Hematopoietic multipotent progenitor cell treated with erythropoietin and hydrocortisone succinate and interleukin-3 and kit ligand, for 6 days (in vitro differentiated cells): ENCODE data around the gene NTF4.
A peak's percentile ranks its signal among the peaks of the same experiment; 100 is the strongest.

Source experiments
- DNase-seq: peaks from one replicate; pipeline ENCODE4 v3.0.0-alpha.2; 2015

NTF4 gene, protein sequence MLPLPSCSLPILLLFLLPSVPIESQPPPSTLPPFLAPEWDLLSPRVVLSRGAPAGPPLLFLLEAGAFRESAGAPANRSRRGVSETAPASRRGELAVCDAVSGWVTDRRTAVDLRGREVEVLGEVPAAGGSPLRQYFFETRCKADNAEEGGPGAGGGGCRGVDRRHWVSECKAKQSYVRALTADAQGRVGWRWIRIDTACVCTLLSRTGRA

DNA sequence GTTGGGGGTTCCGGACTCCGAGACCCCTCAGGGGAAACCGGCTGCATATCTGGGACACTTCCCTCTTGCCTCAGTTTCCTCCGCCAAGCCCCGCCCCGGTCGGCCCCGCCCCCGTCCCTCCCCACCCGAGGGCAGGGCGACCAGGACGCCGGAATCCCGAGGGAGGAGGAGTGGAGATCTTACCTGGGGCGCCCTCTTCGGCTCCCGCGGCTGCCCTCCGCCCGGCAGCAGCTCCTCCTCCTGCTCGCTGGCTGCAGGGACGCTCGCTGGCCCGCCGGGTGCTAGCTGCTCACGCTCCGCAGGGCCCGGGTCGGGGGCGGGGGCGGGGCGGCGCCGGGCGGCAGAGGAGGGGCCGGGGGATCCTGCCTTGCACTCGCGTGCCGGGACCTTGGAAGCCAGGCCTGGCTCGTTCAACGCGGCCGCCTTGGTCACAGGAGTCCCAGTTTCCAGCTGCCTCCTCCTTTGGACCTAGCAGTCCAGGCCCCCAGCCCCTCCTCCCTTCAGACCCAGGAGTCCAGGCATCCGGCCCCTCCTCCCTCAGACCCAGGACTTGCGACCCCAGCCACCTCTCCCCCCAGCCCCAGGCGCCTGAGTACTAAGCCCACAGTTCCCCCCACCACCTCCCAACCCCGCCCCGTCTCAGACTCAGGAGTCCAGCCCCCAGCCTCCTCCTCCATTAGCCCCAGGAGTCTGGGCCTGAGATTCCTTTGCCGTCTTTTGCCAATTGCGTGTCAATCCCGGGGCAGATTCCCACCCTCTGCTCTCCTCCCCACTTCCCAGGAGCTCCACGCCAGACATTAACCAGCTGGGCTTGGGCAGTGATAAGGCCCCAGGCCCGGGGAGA is at the start of gene NTF4:
TSS of gene NTF4 (minus strand) at position 51 of the 844 bp plus-strand sequence. CDS start 2,821 bp downstream, outside the sequence.
- no peak for DNase-seq

DNA sequence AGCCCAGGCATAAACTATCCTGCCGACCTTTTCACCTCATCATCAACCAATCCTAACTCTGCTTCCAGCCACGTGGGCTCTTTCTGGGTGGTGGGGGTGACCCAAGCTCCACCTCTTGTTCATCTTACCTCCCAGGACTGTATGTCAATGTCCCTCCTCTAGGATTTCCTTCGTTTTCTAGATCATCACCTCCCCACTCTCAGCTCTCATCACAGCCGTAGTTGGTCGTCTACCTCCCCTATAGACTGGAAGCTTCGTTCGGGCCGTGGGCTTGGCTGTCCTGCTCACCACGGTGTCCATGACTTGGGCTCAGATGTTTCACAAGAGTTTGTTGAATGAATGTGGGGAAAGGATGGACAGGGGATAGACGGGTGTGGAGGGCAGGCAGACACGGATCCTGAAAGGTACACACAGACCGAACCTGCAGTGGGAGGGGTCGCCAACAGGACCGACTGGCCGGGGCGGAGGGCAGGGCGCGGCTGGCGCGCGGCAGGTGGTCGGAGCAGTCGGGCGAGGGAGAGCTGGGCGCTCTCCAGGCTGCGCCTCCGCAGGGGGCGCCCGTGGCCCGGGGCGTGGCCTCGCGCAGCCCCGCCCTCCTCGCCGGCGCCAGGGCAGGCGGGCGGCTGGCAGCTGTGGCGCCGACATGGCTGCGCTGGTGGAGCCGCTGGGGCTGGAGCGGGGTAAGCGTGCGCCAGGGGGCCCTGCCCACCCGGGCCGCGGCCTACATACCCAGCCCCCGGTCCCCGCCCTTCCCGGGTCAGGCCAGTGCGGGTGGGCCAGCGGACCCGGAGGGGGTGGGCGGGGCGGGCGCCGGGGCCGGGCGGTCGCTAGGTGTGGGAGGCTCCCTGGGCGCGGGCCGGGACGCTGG is 49.4 kb upstream of the NTF4 start, which contains the start of gene LIN7B:
TSS of gene LIN7B (plus strand) at position 609 of the 868 bp plus-strand sequence. CDS start at position 644, 35 bp downstream.
- DNase-seq, result peak; percentile 80

DNA sequence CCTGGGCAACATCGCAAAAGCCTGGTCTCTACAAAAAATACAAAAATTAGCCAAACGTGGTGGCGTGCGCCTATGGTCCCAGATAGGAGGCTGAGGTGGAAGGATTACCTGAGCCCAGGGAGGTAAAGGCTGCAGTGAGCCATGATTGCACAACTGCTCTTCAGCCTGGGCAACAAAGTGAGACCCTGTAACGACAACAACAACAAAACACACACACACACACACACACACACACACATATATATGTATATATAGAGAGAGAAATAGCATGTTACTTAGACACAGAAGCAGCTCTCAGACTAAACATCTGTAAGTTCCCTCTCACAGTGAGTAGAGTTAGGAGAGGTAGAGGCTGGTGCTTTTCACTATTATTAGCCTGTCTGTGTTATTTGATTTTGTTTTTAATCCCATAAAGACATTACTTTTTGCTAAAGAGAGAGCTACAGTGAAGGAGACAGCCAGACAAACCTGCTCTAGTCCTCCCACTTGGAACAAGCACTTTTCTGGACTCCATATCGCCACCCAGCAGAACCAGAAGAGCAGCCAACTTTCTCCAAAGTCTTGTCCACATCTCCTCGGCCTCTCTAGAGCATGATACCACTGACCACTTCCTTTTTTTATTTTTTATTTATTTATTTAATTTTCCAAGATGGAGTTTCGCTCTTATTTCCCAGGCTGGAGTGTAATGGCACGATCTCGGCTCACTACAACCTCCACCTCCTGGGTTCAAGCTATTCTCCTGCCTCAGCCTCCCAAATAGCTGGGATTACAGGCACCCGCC is 46.8 kb upstream of the NTF4 start:
- DNase-seq, result no peak

DNA sequence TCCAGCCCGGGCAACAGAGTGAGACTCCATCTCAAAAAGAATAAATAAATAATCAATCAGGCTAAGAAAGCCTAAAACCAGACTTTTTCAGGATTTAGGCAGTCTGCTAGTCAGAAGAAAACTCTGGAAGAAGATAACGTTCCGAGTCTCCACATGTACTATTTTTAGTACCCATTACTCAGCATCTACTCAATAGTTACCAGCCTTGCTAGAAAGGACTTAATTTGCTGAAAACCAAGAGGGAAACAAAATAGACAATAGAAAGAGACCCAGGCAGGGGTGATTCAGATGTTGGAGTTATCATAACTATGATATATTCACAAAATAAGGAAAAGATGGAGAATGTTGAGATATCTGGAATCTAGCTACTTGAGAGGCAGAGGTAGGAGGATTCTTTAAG is 45.9 kb upstream of the NTF4 start:
- no peak for DNase-seq

DNA sequence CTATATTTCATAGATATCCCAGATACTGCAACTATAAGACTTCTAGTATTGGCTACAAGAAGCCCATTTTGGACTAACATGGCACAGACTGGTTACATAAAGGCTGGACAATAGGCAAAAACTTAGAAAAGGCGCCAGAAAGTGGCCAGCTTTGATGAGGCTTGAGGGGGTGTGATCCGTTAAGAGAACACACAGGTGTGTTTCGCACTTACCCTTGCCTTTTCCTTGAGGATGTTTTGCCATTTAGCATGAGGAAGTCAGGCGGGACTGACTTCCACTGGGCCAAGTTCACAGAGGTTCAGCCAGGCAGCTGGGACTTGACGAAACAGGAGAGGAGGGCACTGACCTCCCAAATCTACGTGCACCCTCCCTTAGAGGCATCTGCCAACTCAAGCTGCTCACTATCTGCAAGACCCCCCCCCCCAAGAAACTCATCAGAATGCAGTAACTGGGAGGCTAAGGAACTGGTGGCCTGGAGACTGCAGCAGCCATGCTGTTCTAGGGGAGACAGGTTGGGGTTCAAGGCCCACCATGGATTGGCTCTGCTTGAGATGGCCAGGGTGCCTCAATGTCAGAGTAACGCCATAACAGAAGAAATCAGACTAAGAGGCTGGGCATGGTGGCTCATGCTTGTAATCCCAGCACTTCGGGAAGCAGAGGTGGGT is 45.1 kb upstream of the NTF4 start:
- no peak for DNase-seq

DNA sequence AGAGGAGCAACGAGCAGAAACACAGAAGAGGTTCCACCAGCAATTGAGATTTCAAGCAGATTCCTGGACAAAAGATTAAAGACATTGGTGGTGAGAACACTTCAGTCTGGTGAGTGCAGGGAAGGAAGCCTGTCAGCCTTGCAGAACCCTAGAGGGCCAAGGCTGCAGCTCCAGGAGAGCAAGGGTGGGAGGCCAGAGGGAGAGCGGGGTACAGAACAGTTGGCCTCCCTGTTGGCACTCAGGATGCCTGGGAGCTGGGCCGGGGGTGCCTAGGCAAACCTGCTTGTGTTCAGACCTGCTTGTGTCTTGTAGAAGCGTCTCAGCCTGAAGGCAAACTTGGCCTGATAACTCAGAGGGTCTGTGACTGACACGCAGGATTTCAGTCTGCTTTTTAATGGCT is 44.4 kb upstream of the NTF4 start:
- no peak for DNase-seq

DNA sequence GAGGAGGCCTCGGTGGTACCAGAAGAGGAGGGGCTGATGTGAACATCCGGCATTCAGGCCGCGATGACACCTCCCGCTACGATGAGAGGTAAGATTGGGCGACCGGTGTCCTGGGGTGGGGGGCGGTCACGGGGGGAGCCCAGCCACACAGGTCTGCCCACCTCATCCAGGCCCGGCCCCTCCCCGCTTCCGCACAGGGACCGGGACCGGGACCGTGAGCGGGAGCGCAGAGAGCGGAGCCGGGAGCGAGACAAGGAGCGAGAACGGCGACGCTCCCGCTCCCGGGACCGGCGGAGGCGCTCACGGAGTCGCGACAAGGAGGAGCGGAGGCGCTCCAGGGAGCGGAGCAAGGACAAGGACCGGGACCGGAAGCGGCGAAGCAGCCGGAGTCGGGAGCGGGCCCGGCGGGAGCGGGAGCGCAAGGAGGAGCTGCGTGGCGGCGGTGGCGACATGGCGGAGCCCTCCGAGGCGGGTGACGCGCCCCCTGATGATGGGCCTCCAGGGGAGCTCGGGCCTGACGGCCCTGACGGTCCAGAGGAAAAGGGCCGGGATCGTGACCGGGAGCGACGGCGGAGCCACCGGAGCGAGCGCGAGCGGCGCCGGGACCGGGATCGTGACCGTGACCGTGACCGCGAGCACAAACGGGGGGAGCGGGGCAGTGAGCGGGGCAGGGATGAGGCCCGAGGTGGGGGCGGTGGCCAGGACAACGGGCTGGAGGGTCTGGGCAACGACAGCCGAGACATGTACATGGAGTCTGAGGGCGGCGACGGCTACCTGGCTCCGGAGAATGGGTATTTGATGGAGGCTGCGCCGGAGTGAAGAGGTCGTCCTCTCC is 43.2 kb upstream of the NTF4 start:
- DNase-seq, result no peak

DNA sequence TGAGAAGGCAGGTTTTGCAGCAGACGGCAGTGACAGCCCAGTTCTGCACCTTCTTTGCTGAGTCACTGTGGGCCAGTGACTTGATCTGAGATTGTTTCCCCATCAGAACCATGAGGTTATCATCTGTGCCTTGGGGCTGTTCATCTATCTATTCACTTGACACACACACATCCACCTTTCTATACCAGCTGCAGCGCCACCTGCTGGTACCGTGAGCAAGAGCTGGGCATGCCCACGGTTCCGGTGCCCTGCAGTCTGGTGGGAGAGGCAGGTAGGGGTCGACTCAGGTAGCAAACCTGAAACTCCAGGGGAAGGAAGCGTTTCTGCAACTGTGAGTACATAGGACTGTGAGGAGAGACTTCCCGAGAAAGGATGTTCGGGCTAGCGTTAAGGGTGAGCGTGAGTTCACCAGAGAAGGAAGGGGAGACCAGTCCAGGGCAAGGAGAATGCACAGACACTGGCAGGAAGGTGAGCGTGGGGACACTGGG is 42.1 kb upstream of the NTF4 start:
- DNase-seq, result peak; percentile 83

DNA sequence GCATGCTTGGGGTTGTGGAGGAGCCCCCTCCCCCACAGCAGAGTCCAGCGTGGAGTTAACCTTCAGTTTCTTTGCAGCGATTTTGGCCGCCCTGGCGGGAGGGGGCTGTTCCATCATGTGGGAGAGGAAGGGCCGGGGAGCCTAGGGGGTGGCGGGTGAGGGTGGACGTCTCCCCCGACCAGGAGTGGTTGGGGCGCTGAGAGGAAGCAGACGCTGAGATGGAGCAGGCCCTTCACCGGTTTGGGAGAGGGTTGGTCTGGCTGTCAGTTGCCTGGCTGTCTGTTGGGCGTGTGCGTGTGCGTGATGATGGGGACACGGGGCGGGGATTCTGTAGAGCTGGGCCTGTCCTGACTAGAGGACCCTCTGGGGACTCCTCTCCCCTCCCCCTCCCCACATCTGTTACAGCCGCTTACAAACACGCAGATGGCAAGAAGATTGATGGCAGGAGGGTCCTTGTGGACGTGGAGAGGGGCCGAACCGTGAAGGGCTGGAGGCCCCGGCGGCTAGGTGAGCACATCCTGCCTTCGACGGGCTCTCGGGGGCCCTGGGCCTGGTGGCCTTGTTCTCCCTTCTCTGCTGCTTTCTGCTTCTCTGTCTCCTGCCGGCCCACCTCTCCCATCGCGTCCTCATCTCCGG is 39.7 kb upstream of the NTF4 start:
- DNase-seq, result no peak

DNA sequence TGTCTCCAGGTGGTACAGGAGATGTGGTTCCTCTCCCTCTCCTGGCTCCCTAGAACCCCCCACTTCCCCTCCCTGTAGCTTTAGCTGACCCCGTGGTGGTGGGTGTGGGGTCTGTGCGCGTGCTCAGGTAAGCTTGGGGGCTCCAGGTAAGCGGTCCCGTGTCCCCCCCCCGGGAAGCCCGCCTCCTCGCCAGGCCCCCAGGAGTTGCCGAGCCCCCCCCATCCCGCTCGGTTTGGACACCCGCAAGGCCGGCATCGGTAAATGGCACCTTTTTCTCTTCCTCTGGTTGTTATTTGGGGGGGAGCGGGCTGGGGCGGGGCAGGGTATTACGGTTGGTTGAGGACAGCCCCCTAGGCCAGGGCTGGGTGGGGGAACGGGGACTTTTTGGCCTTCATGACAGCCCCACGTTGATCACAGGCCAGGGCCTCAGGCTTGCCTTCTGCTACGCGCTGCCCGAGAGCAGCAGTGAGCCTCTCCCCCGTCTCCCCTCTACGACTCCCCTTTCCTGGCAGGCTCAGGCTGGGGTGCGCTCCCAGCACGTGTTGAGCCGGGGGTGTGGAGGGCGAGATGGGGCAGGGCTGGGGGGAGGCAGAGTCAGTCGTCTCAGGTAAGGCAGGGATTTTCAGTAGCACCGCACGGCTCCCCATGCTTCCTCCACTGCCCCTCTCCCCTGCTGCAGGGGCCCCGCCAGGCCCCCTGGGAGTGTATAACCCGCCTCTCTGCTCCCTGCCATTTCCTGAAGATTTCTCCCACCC is 38.9 kb upstream of the NTF4 start:
- DNase-seq, result no peak

DNA sequence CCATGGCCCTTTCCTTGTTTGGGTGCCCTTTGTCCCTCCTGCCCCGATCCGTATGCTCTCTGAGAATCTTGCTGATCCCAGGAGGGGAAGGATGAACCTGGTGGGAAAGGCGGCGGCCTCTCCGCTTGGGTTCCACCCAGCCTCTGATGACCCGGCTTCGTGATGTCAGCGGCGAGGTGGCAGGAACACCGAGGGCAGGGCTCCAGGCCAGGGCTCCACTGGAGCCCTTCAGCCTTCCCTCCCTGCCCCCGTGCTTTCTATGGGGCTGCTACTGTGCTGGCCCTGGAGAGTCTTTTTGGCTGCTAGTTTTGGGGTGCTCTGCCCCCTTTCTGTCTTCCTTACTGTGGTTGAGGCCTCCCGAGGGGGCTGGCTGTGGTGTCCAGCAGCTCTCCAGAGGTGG is 37.7 kb upstream of the NTF4 start:
- no peak for DNase-seq

DNA sequence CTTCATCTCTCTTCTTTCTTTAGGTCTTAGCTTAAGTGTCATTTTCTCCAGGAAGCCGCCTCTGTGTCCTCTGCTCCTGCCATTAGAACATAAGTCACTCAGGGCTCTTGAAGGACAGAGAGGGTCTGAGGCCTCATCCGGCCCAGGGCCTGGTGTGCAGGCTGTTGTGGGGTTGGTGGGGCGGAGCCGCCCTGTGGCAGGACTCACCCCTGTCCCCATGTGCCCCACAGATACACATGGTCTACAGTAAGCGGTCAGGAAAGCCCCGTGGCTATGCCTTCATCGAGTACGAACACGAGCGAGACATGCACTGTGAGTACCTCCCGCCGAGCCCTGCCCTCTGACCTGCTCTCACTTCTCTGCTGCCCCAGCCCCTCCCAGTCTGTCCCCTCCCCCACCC is 36.5 kb upstream of the NTF4 start:
- no peak for DNase-seq

DNA sequence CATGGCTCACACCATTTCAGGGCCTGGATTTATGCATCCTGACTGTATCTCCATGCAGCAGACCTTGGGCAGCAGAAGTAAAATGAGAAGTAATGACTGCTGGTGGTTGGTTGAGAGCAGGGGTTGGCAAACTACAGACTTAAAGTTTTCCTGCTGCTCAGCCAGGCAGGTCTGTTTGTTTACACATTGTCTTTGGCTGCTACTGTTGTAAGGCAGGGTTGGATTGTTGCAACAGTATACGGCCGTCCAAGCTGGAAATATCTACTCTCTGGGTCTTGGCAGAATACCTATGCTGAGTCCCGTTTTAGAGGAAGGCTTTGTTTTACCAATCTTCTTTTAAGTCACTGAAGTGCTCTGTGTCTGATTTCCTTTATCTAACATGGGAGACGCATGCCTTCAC is 34.2 kb upstream of the NTF4 start:
- no peak for DNase-seq

DNA sequence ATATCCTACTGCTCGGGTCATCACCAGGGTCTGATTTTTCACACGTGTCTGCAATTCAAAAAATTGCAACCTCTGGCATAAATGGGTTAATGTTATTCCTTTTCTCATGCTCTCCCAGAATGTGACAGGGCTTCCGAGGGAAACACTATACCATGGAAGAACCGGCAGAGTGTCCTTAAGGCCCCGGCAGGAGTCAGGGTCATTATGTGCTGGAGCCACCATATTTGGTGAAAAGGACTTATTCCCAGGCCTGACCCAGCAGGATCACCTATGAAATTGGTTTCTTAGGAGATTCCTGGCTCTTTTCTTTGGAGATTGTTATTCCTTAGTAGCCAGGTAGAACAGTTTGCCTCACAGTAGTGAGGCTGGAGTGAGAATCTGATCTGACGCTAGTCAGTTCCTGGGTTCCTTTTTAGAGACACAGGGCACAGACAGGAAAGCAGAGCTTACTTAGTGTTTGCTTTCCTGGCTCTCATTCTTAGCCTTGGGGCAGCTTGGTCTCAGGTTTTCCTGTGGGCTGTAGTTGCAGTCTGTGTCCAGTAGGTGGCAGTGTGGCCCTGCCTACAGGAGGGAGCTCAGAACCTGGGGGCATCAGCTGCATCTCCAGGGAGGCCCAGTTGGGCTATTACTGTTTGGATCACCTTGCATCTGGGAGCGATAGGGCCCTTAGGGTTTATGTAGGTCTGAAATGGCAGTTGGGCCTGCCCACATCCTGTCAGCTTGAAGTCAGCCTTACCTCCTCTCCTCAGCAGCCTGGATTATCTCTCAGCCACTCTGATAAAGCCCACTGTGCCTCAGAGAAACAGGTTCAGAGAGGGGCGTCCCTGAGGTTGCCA is 33.1 kb upstream of the NTF4 start:
- peak; percentile 82 for DNase-seq

DNA sequence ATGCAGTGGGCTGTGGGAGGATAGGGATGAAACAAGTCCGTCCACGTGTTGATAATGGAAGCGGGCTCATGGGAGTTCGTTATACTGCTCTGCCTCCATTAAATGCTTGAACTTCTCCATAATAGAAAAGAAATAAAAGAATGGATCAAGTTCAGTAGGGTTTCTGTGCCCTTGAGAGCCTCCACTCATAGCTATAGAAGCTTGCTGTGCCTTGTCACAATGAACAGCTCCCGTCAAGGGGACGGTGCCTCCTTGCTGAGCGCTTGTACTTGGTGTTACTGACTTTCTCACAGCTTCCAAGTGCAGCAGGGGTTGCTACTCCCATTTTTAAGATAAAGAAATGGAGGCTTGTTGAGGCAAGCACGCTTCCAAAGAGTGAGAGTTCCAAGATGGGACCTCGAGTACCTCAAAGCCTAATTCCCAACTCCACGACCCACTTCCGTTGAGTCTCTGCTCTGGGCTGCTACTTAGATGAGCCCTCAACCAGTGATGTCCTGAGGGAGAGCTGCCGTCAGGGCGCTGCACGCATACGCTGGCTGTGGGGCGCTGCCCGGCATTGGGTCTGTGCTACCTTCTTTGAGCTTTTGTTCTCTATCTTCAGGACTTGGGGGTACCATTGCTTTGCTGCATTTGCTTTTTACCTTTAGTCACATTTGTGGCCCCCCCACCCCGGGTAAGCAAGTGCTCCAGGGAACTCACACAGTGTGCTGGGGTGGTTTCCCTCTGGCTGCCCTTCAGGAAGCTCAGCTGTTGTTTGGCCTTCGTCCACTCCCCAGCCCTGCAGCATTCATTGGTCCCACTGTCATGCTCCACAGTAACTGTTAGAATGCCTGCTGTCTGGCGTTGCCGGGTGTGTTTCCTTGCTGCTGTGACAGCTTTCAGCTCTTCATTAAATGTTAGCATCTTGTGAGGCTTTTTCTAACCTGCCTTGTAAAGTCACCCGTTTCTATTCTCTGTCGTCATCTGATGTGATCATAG is 30.2 kb upstream of the NTF4 start:
- no peak for DNase-seq

DNA sequence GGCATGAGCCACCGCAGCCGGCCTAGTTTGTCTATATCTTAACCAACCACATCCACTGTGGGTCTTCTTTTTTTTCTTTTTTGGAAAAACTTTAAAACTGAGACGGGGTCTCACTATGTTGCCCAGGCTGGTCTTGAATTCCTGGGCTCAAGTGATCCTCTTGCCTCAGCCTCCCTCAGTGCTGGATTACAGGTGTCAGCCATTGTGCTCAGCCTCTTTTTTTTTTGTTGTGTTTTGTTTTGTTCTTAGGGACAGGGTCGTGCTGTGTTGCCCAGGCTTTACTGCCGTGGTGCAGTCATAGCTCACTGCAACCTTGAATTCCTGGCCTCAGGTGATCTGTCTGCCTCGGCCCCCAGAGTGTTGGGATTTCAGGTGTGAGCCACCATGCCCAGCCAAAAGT is 28.1 kb upstream of the NTF4 start:
- no peak for DNase-seq

DNA sequence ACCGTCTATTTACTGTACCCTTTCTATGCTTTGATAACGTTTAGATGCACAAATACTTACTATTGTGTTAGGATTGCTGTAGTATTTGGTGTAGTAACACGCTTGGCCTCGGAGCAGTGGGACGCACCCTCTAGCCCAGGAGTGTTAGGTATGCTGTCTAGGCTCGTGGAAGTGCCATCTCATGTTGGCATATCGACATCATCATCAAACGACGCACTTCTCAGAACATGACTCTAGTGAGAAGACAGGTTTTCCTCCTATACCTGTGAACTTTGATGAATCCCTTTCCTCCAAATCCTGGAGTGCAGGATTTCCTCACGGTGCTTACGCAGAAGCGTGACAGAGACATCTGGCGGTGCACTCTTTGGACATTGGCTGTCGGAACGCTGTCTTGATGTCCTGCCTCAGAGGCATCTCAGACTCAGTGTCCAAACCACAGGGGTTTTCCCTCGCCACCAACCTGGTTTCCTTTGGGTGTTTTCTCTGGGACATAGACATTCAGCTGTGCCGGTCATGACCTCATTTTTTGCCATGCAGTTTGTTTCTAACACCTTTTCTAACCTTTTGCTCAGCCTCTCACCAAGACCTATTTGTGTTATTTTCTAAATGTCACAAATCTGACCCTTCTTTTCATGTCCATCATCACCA is 26.9 kb upstream of the NTF4 start:
- no peak for DNase-seq
